Loucy (cell line): Measurements from ENCODE around the gene MB.

Experiments
- H2AFZ ChIP-seq: fragments of 200-600 bp; sonication (generic); 2 replicates; pipeline ENCODE4 v1.6.0; 2016; ENCODE audit warnings: antibody characterized with exemption, mild to moderate bottlenecking, low read length, moderate library complexity
- H3F3A ChIP-seq: fragments of 200-600 bp; 2 replicates; pipeline ENCODE4 v1.6.0; 2016; ENCODE audit warnings: antibody characterized with exemption, low read depth, mild to moderate bottlenecking
- H3K27me3 ChIP-seq: fragments of 200-600 bp; sonication (generic); 2 replicates; pipeline ENCODE4 v1.6.1; 2014; ENCODE audit warnings: low read length, mild to moderate bottlenecking; ENCODE audit not compliant: insufficient read depth, poor library complexity, severe bottlenecking
- H3K36me3 ChIP-seq: fragments of 200-600 bp; sonication (generic); 2 replicates; pipeline ENCODE4 v1.6.1; 2016; ENCODE audit warnings: low read length; ENCODE audit not compliant: insufficient read depth
- H3K4me1 ChIP-seq: fragments of 200-600 bp; sonication (generic); 2 replicates; pipeline ENCODE4 v1.5.1; 2014; ENCODE audit warnings: low read length, mild to moderate bottlenecking; ENCODE audit not compliant: insufficient read depth, poor library complexity, severe bottlenecking
- H3K4me2 ChIP-seq: fragments of 200-600 bp; sonication (generic); 2 replicates; pipeline ENCODE4 v1.6.0; 2014; ENCODE audit warnings: antibody characterized with exemption, low read length, low read depth, mild to moderate bottlenecking; ENCODE audit not compliant: poor library complexity, severe bottlenecking
- H3K4me3 ChIP-seq: fragments of 200-600 bp; sonication (generic); 2 replicates; pipeline ENCODE4 v1.5.1; 2014; ENCODE audit warnings: low read length, mild to moderate bottlenecking, mixed read lengths; ENCODE audit not compliant: poor library complexity, severe bottlenecking
- H3K79me2 ChIP-seq: fragments of 200-600 bp; sonication (generic); 2 replicates; pipeline ENCODE4 v1.6.1; 2014; ENCODE audit warnings: low read length; ENCODE audit not compliant: insufficient read depth
- H3K9ac ChIP-seq: fragments of 200-600 bp; sonication (generic); 2 replicates; pipeline ENCODE4 v1.6.0; 2014; ENCODE audit warnings: mild to moderate bottlenecking, low read depth, low read length, moderate library complexity; ENCODE audit not compliant: poor library complexity, severe bottlenecking
- H3K9me2 ChIP-seq: fragments of 200-600 bp; sonication (generic); replicated peaks from 2 replicates; pipeline ENCODE4 v1.6.1; 2016; ENCODE audit warnings: low read depth, low read length, mixed read lengths
- H3K9me3 ChIP-seq: fragments of 200-600 bp; sonication (generic); 2 replicates; pipeline ENCODE4 v1.6.1; 2014; ENCODE audit warnings: mild to moderate bottlenecking, antibody characterized with exemption, low read length, low read depth; ENCODE audit not compliant: insufficient read depth
- H4K20me1 ChIP-seq: fragments of 200-600 bp; sonication (generic); 2 replicates; pipeline ENCODE4 v1.6.0; 2014; ENCODE audit warnings: antibody characterized with exemption, low read length, mild to moderate bottlenecking; ENCODE audit not compliant: insufficient read depth, poor library complexity, severe bottlenecking
- CTCF ChIP-seq: fragments of 200-600 bp; sonication (generic); conservative IDR thresholded peaks from 2 replicates; pipeline ENCODE4 v1.5.1; 2014; ENCODE audit warnings: mild to moderate bottlenecking, antibody characterized with exemption, low read length
- EZH2phosphoT487 ChIP-seq: fragments of 200-600 bp; IDR thresholded peaks from 2 replicates; pipeline ENCODE4 v1.6.1; 2018; ENCODE audit warnings: antibody characterized with exemption, mild to moderate bottlenecking, moderate library complexity, borderline replicate concordance

The MB gene

GRCh38 chr22:35601743-35602615 lies 15.2 kb downstream of the MB start:
- no peaks in the 10 kb centered on the region for H3F3A ChIP-seq
- no peak for TF ChIP-seq EZH2phosphoT487
- no peak for TF ChIP-seq CTCF

GRCh38 chr22:35601013-35601580 lies 16.0 kb downstream of the MB start:
- no peak overlapping the region for H2AFZ ChIP-seq

More at GRCh38 chr22:35601743-35602615, 15.2 kb downstream of the MB start:
- no peaks in the 10 kb centered on the region for H3K9me2 ChIP-seq
- H3K9me3 ChIP-seq = no peaks in the 10 kb centered on the region
- H4K20me1 ChIP-seq = no peaks in the 10 kb centered on the region
- no peak overlapping the region for H3K4me2 ChIP-seq
- H3K27me3 ChIP-seq = no peaks in the 10 kb centered on the region
- peaks cover 37% of the 10 kb centered on the region for H3K4me1 ChIP-seq
- H2AFZ ChIP-seq = no peak overlapping the region
- H3K79me2 ChIP-seq = no peaks in the 10 kb centered on the region
- no peak overlapping the region for H3K9ac ChIP-seq
- no peak overlapping the region for H3K4me3 ChIP-seq
- H3K36me3 ChIP-seq = no peaks in the 10 kb centered on the region

GRCh38 chr22:35600476-35600875 lies 16.7 kb downstream of the MB start:
- Histone ChIP-seq H3K79me2 (no peaks in the 10 kb centered on the region), H3K27me3 (no peaks in the 10 kb centered on the region), H4K20me1 (no peaks in the 10 kb centered on the region), H2AFZ (no peak overlapping the region), H3K4me1 (peaks cover 31% of the 10 kb centered on the region), H3K4me2 (peak overlapping the region; percentile 22), H3K9me3 (no peaks in the 10 kb centered on the region), H3K36me3 (no peaks in the 10 kb centered on the region), H3K9ac (no peak overlapping the region), H3F3A (no peaks in the 10 kb centered on the region), H3K9me2 (no peaks in the 10 kb centered on the region), H3K4me3 (no peak overlapping the region)
- TF ChIP-seq CTCF (no peak), EZH2phosphoT487 (no peak)

More at GRCh38 chr22:35601013-35601580, 16.0 kb downstream of the MB start:
- TF ChIP-seq CTCF (no peak), EZH2phosphoT487 (no peak)
- Histone ChIP-seq H3K4me1 (peaks cover 33% of the 10 kb centered on the region), H4K20me1 (no peaks in the 10 kb centered on the region), H3K27me3 (no peaks in the 10 kb centered on the region), H3K36me3 (no peaks in the 10 kb centered on the region), H3K4me2 (peak overlapping the region; percentile 22), H3K4me3 (no peak overlapping the region), H3K79me2 (no peaks in the 10 kb centered on the region), H3K9ac (no peak overlapping the region), H3K9me3 (no peaks in the 10 kb centered on the region), H3F3A (no peaks in the 10 kb centered on the region), H3K9me2 (no peaks in the 10 kb centered on the region)
